Uterus (tissue), 2 donors: Measurements from ENCODE around the gene ERAS.

Experiments
- CTCF ChIP-seq, 4 experiments: fragments of 200-600 bp in 2 of 4; fragments of 450-650 bp in 2 of 4; sonication (generic) in 2 of 4; IDR thresholded peaks; one replicate each; pipeline ENCODE4 v1.5.1; 2016 to 2019; ENCODE audit warnings: antibody characterized with exemption in 4 of 4, mild to moderate bottlenecking in 2 of 4, moderate library complexity in 1 of 4
- POLR2A ChIP-seq, 2 donors: fragments of 450-650 bp; IDR thresholded peaks; one replicate each; pipeline ENCODE4 v1.6.1; 2016; ENCODE audit warnings: antibody characterized with exemption in 2 of 2, mild to moderate bottlenecking in 1 of 2, moderate library complexity in 1 of 2

GRCh38 chrX:48816014-48816810, 10.1 kb upstream of the ERAS start:
- TF ChIP-seq CTCF (IDR thresholded peaks at IDR 0.05) (no peak), POLR2A (IDR thresholded peaks at IDR 0.05) (no peak)
